Measurements from ENCODE around the gene HES3.
"Not testable (repeated sequence)": the region's sequence is repeated elsewhere in the genome, so short reads cannot be mapped to it uniquely, and the experiment has no call there.

Gene HES3

GRCh38 chr1:6219641-6220040 lies 24.3 kb upstream of the HES3 start:
- not testable (repeated sequence) for DNase-seq

- no peak for DNase-seq
These were observed 23.7 kb upstream of the HES3 start for GRCh38 chr1:6220236-6220635.

GRCh38 chr1:6221210-6221784 lies 22.7 kb upstream of the HES3 start:
- DNase-seq: no peak

GRCh38 chr1:6222636-6223035 lies 21.3 kb upstream of the HES3 start:
- DNase-seq: no peak

- no peak for DNase-seq
These were observed 20.4 kb upstream of the HES3 start for GRCh38 chr1:6223617-6224016.

- no peak for DNase-seq
These were observed 19.3 kb upstream of the HES3 start for GRCh38 chr1:6224718-6225117.

- no peak for DNase-seq
These were observed 18.3 kb upstream of the HES3 start for GRCh38 chr1:6225651-6226050.

- no peak for DNase-seq
These were observed 10.6 kb upstream of the HES3 start for GRCh38 chr1:6233376-6233775.

- no peak for DNase-seq
These were observed 9.3 kb upstream of the HES3 start for GRCh38 chr1:6234502-6235295.

GRCh38 chr1:6235296-6235677 lies 8.7 kb upstream of the HES3 start:
- no peak for DNase-seq

GRCh38 chr1:6237093-6237492 lies 6.9 kb upstream of the HES3 start:
- no peak for DNase-seq

GRCh38 chr1:6239213-6239752 lies 4.7 kb upstream of the HES3 start:
- DNase-seq: no peak

- DNase-seq: no peak
These were observed 3.8 kb upstream of the HES3 start for GRCh38 chr1:6239950-6240768.

- DNase-seq: no peak
These were observed 2.7 kb upstream of the HES3 start for GRCh38 chr1:6241107-6241886.

GRCh38 chr1:6241887-6242740 lies 1.9 kb upstream of the HES3 start:
- DNase-seq: no peak

- DNase-seq: no peak
These were observed 735 bp upstream of the HES3 start for GRCh38 chr1:6243053-6243834.

- DNase-seq: no peak
These were observed 546 bp downstream of the HES3 start for GRCh38 chr1:6244401-6245049.

- peak; percentile 50 for DNase-seq
These were observed 1.3 kb downstream of the HES3 start for GRCh38 chr1:6245086-6245868.

- DNase-seq: peak; percentile 87
These were observed 2.0 kb downstream of the HES3 start for GRCh38 chr1:6245869-6246496.
